GM12878 (cell line): ENCODE data around the gene DNAJA2. TPM values are rescaled to one million over a fixed set of nuclear protein-coding genes. Genes with fewer than 3 reads are reported as not detected.

Source experiments
- ATAC-seq: fragments of 200-7000 bp; cut with Tn5 transposase; 3 replicates; pipeline ENCODE4 v1.9.1; 2020; ENCODE audit warnings: mild to moderate bottlenecking, moderate library complexity
- BruUV-seq: library from RNA; stranded (reverse); fragments of 400-500 nt; replicated peaks from 2 replicates; lab custom pipeline; 2021; lab: Mats Ljungman, UMichigan
- CTCF ChIA-PET: fragments of 300-600 bp; sonication (Branson Sonifier 250); formaldehyde crosslinking; extraction: SDS; loops from one replicate; lab custom pipeline; 2021; ENCODE audit warnings: inconsistent platforms; lab: Yijun Ruan, JAX
- POLR2A ChIA-PET: fragments of 350-600 bp; formaldehyde crosslinking; extraction: SDS; loops from one replicate; lab custom pipeline; 2021; ENCODE audit warnings: inconsistent platforms; lab: Charles Lee
- RAD21 ChIA-PET: fragments of 300-600 bp; sonication (Branson Sonifier 250); formaldehyde crosslinking; loops from one replicate; lab custom pipeline; 2023; ENCODE audit warnings: antibody characterized with exemption; ENCODE audit not compliant: unreplicated experiment; lab: Charles Lee
- SMC1A ChIA-PET: fragments of 300-600 bp; sonication (Branson Sonifier 250); formaldehyde crosslinking; loops from one replicate; lab custom pipeline; 2023; ENCODE audit not compliant: unreplicated experiment, uncharacterized antibody; lab: Charles Lee
- DNase-seq: peaks from one replicate; pipeline ENCODE4 v3.0.0-alpha.2; 2011; ENCODE audit warnings: low read depth, low spot score
- FAIRE-seq: peaks from 3 replicates; lab custom pipeline; 2011; peaks lifted over from hg19 to GRCh38; lab: Jason Lieb, UNC
- H2AFZ ChIP-seq: 2 replicates; pipeline ENCODE4 v1.6.0; 2011; ENCODE audit warnings: low read depth, low read length, control low read depth; ENCODE audit not compliant: control insufficient read depth
- H3K27ac ChIP-seq: 2 replicates; pipeline ENCODE4 v1.5.1; 2011; ENCODE audit warnings: control low read depth; ENCODE audit not compliant: control insufficient read depth, insufficient read depth
- H3K27me3 ChIP-seq, 2 experiments: replicated peaks in 1 of 2; 2 replicates each; pipeline versions ENCODE4 v1.6.0 to v1.6.1; 2011; ENCODE audit warnings: low read length in 1 of 2; ENCODE audit not compliant: control insufficient read depth in 2 of 2, insufficient read depth in 2 of 2
- H3K36me3 ChIP-seq, 2 experiments: 2 replicates each; pipeline ENCODE4 v1.5.1; 2011; ENCODE audit warnings: low read length in 1 of 2; ENCODE audit not compliant: control insufficient read depth in 2 of 2, insufficient read depth in 2 of 2
- H3K4me1 ChIP-seq: 2 replicates; pipeline ENCODE4 v1.6.1; 2011; ENCODE audit warnings: mild to moderate bottlenecking, low read length, moderate library complexity, mixed read lengths; ENCODE audit not compliant: control insufficient read depth, insufficient read depth
- H3K4me2 ChIP-seq: 2 replicates; pipeline ENCODE4 v1.6.0; 2011; ENCODE audit warnings: control low read depth; ENCODE audit not compliant: control insufficient read depth, insufficient read depth
- H3K4me3 ChIP-seq: fragments of 200-600 bp; sonication (generic); 2 replicates; pipeline ENCODE4 v1.5.1; 2016
- H3K79me2 ChIP-seq: 2 replicates; pipeline ENCODE4 v1.6.0; 2011; ENCODE audit warnings: low read length; ENCODE audit not compliant: control insufficient read depth, insufficient read depth
- H3K9ac ChIP-seq: 2 replicates; pipeline ENCODE4 v1.8.0; 2011; ENCODE audit warnings: low read length, control low read depth, mixed read lengths; ENCODE audit not compliant: control insufficient read depth, insufficient read depth
- H3K9me3 ChIP-seq: replicated peaks from 3 replicates; pipeline ENCODE4 v1.5.1; 2011; ENCODE audit warnings: mild to moderate bottlenecking, low read length; ENCODE audit not compliant: control insufficient read depth, insufficient read depth
- H4K20me1 ChIP-seq: 2 replicates; pipeline ENCODE4 v1.6.0; 2011; ENCODE audit not compliant: control insufficient read depth, insufficient read depth
- BCLAF1 ChIP-seq: fragments of 450-650 bp; IDR thresholded peaks from 2 replicates; pipeline ENCODE4 v1.6.1; 2017; ENCODE audit warnings: antibody characterized with exemption, mild to moderate bottlenecking, moderate library complexity
- BHLHE40 ChIP-seq, 2 experiments: fragments of 450-650 bp in 1 of 2; IDR thresholded peaks; 2 replicates each; pipeline ENCODE4 v1.6.1; 2011 to 2017; ENCODE audit warnings: low read depth in 2 of 2, borderline replicate concordance in 1 of 2, improper control_type of control experiment in 1 of 2, low read length in 1 of 2, mild to moderate bottlenecking in 1 of 2
- CREM ChIP-seq: IDR thresholded peaks from 2 replicates; pipeline ENCODE4 v1.6.1; 2014; ENCODE audit warnings: antibody characterized with exemption, low read depth
- HSF1 ChIP-seq: fragments of 150-350 bp; IDR thresholded peaks from 2 replicates; pipeline ENCODE4 v1.6.1; 2014; ENCODE audit warnings: mild to moderate bottlenecking, low read depth, low read length
- MYB ChIP-seq: fragments of 150-350 bp; IDR thresholded peaks from 2 replicates; pipeline ENCODE4 v1.6.1; 2014; ENCODE audit warnings: mild to moderate bottlenecking, low read depth, low read length, borderline replicate concordance
- NR2C2 ChIP-seq: IDR thresholded peaks from 2 replicates; pipeline ENCODE4 v1.6.1; 2011; ENCODE audit warnings: borderline replicate concordance, low read depth; ENCODE audit not compliant: control insufficient read depth, insufficient read length
- NRF1 ChIP-seq: conservative IDR thresholded peaks from 2 replicates; pipeline ENCODE4 v1.6.1; 2011; ENCODE audit warnings: mild to moderate bottlenecking, low read depth, low read length, improper control_type of control experiment
- PAX8 ChIP-seq: fragments of 450-650 bp; IDR thresholded peaks from 2 replicates; pipeline ENCODE4 v1.6.1; 2017; ENCODE audit warnings: mild to moderate bottlenecking, moderate library complexity
- RFX5 ChIP-seq: IDR thresholded peaks from 2 replicates; pipeline ENCODE4 v1.6.1; 2011; ENCODE audit warnings: low read depth, low read length, improper control_type of control experiment
- SIN3A ChIP-seq: IDR thresholded peaks from 2 replicates; pipeline ENCODE4 v1.6.1; 2012; ENCODE audit warnings: low read depth, low read length, improper control_type of control experiment
- TCF12 ChIP-seq: IDR thresholded peaks from 2 replicates; pipeline ENCODE4 v1.6.1; 2011; ENCODE audit warnings: low read depth, mild to moderate bottlenecking, low read length
- WRNIP1 ChIP-seq: IDR thresholded peaks from 2 replicates; pipeline ENCODE4 v1.6.1; 2011; ENCODE audit warnings: low read depth, low read length, improper control_type of control experiment, borderline replicate concordance
- ZNF592 ChIP-seq: fragments of 450-650 bp; IDR thresholded peaks from 2 replicates; pipeline ENCODE4 v1.6.1; 2017; ENCODE audit warnings: mild to moderate bottlenecking, moderate library complexity
- WGBS: methylation state at CpG from one replicate; pipeline ENCODE4 v1.1.6; 2016; ENCODE audit warnings: low lambda C conversion rate; ENCODE audit not compliant: insufficient replicate concordance, insufficient coverage; ENCODE audit errors: missing lambda C conversion rate; 5-methylcytosine and 5-hydroxymethylcytosine counted together
- in situ Hi-C: fragments of 300-500 bp; cut with MboI; formaldehyde crosslinking; loops from 9 replicates; pipeline ENCODE4 v1.14.3; 2018; ENCODE audit warnings: mixed read lengths
- intact Hi-C: fragments of 100-400 bp; cut with micrococcal nuclease; formaldehyde crosslinking; loops from one replicate; pipeline ENCODE4 v1.14.2; 2022; ENCODE audit not compliant: unreplicated experiment
- polyA plus RNA-seq, 11 experiments: library from polyadenylated mRNA; depleted of rRNA in 4 of 11; unstranded in 6 of 11; stranded (reverse) in 5 of 11; fragments of >200 nt; fragmentation: Nextera tagmentation in 4 of 11; fragmentation: Illumina TruSeq in 1 of 11; extraction: Ambion mirVana in 4 of 11; extraction: Trizol in 1 of 11; gene quantifications; 1 replicate in 1 of 11; 2 replicates in 10 of 11; pipeline versions ENCODE4 v1.2.1 to v1.2.3, GENCODE V29; 2011 to 2016; ENCODE audit warnings: inconsistent platforms in 2 of 11, missing spikeins in 2 of 11, low read depth in 1 of 11
- total RNA-seq, 4 experiments: library from RNA; depleted of rRNA in 3 of 4; stranded (reverse); fragments of >200 nt in 3 of 4; fragmentation: Illumina TruSeq in 1 of 4; extraction: Trizol in 1 of 4; gene quantifications; 2 replicates each; pipeline versions ENCODE4 v1.2.1 to v1.2.3, GENCODE V29; 2013 to 2021

Gene DNAJA2
- total and polyA plus RNA-seq, 10 of the 15 experiments (the other 5 are each of a cell fraction or from before 2014, with no cell fraction given), result 26.2 to 96.4 (median 58.1) TPM

- CTCF ChIA-PET, result interaction anchor here (1.1 to 1.2 kb wide), 2 partner anchors 28 to 57 kb away, joined by 3 to 5 read pairs; no protein-coding TSS in a partner anchor
- no TSS peak for BruUV-seq
- Histone ChIP-seq H3K27ac (no peak overlapping the region), H3K27me3 (no peaks in the 10 kb centered on the region), H2AFZ (no peak overlapping the region), H3K9me3 (peaks cover 2% of the 10 kb centered on the region; the same call in 1 of the 3 replicates), H3K4me3 (no peak overlapping the region), H3K4me1 (no peaks in the 10 kb centered on the region), H3K4me2 (no peak overlapping the region), H3K79me2 (no peaks in the 10 kb centered on the region), H3K36me3 (no peaks in the 10 kb centered on the region), H3K9ac (no peak overlapping the region), H4K20me1 (no peaks in the 10 kb centered on the region)
- POLR2A ChIA-PET, result no interaction called here
- intact Hi-C loops (no loop called here), in situ Hi-C loops (no loop called here)
- SMC1A ChIA-PET, result interaction anchor here (0.8 to 1.6 kb wide), 7 partner anchors 11 to 419 kb away, joined by 3 to 5 read pairs (median 4); no protein-coding TSS in a partner anchor
- WGBS, result 62% methylated on average over 3 of the region's 3 CpGs
- FAIRE-seq (no peak), ATAC-seq (no peak), DNase-seq (no peak)
- RAD21 ChIA-PET, result no interaction called here
- TF ChIP-seq BHLHE40 (IDR thresholded peaks at IDR 0.05; ENCODE audit: borderline replicate concordance in 1 of 2, low read depth in 2 of 2, low read length in 1 of 2) (no peak), WRNIP1 (no peak), NR2C2 (no peak), PAX8 (no peak), BCLAF1 (no peak), ZNF592 (no peak), HSF1 (no peak), NRF1 (no peak), MYB (no peak), SIN3A (no peak), RFX5 (no peak), CREM (no peak), TCF12 (no peak)
Measured at GRCh38 chr16:46986896-46987295, 13.4 kb upstream of the DNAJA2 start.
